Stimulated activated CD4-positive, alpha-beta T cell treated with anti-CD3 and anti-CD28 coated beads, TNF-alpha, amount 100 ng/mL, for 4 hours (primary cell): Measurements from ENCODE around the gene MPIG6B.

Source experiments
- DNase-seq, 3 experiments: peaks; one replicate each; pipeline ENCODE4 v3.0.0-alpha.2; 2020; ENCODE audit warnings: low read depth in 3 of 3

Gene MPIG6B

DNA sequence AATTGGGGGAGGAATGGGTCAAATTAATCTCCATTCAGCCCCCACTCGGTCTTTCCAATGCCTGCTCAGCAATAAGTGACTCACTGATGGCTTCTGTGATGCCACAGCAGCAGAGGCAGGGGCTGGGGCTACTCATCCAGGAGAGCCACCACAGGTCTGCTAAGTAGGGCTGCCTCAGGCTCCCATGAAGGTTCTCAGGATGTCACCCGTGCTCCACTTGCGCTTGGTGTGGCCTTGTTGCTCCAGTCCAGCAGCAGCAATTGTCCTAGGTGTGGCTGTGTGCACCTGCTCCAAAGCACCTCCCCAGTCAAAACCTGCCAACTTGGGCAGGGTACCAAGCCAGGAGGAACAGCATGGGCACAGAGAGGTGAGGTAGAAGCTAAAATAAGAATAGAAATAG lies 1.0 kb upstream of the MPIG6B start:
- DNase-seq = no peak

DNA sequence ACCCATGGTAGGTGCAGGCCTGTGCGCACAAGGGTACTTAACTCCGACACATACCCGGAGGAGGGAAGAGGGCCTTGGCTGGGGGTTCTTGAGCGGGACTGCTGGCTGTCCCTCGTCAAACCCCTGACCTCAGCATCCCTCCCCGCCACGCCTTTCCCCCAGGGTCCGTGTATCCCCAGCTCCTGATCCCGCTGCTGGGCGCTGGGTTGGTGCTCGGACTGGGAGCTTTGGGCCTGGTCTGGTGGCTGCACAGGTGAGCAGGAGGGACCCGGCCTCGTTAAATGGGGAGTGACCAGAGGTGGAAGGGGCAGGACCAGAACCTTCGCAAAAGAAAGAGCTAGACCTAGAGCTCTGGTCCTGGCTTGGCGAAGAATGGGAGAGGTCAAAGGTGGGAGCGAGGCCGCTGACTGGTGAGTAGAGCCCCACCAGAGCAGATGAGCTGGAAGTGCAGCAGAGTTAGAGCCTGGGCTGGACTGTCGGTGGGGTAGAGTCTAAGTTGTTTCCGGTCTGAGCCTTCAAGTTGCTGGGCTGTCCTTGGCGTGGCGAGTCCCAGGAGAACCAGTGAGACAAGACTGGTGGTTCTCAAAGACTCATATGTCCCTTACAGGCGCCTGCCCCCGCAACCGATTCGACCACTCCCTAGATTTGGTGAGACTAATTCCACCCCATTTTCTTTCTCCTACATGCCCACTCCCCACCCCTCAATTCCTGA lies 963 bp downstream of the MPIG6B start:
- no peak for DNase-seq

GRCh38 chr6:31725502-31726350 lies 2.6 kb downstream of the MPIG6B start:
- no peak for DNase-seq

GRCh38 chr6:31727034-31727716 lies 4.0 kb downstream of the MPIG6B start:
- DNase-seq = no peak

DNA sequence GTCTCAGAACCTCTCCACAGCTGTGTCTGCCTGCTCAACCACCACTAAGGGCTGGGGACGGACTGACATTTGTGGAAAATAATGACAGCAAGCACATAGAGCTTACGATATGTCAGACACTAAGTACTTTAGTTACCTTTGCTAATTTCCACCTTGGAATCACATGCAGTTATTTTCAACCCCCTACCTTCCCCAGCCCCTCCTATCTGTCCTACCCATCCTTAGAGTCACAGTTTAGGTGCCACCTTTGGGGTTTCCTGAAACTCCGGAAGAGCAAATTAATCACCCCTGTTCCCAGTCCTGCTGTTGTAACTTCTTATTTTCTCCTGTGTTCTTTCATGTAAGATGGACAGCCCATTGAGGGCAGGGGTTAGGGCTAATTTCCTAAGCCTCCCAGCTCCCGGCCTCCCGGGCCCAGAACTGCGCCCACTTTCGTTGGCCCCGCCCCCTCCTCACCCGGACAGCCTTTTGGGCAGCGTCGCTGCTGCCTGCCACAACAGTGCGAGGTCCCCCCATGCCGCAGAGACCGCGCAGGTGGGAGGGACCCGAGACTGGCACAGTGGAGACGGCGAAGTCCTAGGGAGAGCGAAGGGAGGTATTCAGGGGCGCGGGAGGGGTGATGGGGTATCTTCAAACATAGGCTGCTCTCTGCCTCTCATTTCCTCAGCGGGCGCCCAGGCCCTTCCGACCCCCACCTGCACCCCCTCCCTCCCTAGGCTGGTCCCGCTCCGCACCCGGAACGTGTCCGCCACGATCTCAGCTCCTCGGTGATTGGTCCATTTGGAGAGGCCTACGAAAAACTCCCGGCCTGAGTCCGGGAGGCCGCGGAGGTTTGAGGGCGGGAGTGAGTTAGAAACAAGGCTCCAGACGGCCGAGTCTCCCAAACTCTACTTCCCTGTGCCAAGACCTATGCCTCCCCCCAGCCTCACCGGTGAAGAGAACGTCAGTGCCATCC lies 4.8 kb downstream of the MPIG6B start:
- DNase-seq = no peak

DNA sequence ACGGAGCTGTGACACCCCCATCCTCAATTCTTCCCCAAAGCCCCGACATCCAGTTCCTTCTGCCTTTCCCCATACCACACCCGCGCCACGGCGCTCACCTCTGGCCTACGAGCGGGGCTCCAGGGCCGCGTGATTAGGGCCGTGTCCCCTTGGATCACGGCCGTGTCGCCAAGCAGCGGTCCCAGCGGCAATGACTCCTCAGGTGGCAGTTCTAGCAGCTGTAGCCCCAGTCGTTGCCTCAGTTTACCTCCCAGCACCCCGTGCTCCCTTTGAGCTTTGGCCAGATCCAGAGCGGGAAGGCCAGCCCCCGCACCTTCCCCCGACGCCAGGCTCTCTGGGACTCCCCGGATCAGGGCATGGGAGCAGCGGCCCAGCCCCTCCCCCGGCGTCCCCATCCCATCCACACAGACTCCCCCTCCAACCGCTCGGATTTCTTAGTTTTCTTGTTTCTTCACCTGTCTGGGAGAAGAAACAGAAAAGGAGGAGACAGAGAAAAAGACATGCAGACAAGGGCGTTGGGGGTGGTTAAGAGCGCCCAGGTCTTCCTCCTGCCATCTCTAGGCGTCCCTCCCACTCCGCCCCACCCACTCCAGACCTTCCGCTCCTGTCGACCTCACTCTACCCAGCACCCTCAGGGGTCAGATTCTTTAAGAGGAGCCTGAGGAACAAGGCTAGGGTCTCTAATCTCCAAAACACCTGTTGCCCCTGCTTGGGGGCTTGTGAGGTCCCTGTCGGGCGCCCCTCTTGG lies 5.8 kb downstream of the MPIG6B start, which contains the start of gene DDAH2:
Gene DDAH2 (minus strand): TSS at position 533 of the 748 bp plus-strand sequence. CDS start 138 bp downstream, at position 395.
- no peak for DNase-seq

GRCh38 chr6:31729515-31729978 lies 6.4 kb downstream of the MPIG6B start:
- DNase-seq = peak; percentile 63 to 68 (median 66)

DNA sequence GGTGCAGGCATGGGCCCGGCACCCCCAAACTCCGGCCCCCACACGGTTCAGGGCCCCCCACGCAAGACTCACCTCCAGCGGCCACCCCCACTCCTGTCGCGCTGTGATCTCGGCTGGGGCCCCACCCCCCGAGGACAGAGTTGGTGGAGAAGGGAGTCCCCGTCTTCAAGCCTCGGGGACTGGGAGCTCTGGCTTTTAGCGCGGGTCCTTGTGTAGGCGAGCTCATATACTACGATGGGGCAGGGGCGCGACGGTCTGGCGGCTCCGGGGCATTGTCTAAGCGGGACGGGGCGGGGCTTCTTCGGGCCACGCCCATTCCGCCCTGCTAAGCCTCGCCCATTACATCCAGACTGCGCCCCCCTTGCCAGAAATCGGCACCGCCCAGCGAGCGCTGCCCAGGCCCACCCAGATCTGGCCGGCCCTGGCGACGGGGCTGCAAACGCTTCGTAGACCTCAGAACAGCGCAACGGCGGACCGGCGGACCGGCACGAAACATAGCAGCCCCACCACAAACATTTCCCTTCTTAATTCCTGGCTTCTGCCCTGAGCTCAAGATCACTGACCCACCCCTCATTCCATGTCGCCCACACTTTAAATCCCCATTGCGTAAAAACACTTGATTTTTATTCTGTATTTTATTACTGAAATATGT lies 6.9 kb downstream of the MPIG6B start:
- DNase-seq = peak in 2 of 3 experiments; percentile 45 to 62

- DNase-seq = no peak
Observed at GRCh38 chr6:31730631-31731086, 7.5 kb downstream of the MPIG6B start.

- DNase-seq = no peak
Observed at GRCh38 chr6:31732029-31732428, 8.9 kb downstream of the MPIG6B start.

GRCh38 chr6:31733734-31734133 lies 10.6 kb downstream of the MPIG6B start:
- DNase-seq = no peak

DNA sequence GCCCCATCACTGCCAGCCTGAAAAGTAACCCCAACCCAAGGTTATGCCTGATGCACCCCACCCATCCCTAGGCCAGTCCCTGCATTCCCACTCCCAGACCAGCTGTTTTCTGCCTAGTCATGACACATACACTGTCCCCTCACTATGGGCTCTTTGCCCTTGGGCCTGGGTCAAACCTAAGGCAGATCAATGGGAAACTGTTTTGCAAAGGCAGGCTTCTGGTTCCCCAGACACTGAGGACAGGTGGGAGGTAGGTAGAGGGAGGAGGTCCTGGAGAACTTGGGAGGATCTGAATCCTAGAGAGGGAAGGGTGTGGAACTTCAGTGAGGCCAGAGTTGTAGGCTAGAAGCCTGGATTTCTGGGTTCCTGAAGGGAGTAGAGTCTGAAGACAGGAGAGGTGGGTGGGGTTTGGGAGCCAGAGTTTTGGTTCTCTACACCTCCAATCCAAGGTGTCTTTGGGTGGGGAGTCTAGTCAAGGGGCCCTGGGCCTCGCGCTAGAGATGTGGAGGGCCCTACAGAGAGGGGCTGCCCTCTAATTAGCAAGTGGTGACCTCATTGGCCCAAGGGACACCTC lies 11.2 kb downstream of the MPIG6B start:
- no peak for DNase-seq

GRCh38 chr6:31734821-31735406 lies 11.7 kb downstream of the MPIG6B start:
- DNase-seq = peak in 1 of 3 experiments; percentile 33

DNA sequence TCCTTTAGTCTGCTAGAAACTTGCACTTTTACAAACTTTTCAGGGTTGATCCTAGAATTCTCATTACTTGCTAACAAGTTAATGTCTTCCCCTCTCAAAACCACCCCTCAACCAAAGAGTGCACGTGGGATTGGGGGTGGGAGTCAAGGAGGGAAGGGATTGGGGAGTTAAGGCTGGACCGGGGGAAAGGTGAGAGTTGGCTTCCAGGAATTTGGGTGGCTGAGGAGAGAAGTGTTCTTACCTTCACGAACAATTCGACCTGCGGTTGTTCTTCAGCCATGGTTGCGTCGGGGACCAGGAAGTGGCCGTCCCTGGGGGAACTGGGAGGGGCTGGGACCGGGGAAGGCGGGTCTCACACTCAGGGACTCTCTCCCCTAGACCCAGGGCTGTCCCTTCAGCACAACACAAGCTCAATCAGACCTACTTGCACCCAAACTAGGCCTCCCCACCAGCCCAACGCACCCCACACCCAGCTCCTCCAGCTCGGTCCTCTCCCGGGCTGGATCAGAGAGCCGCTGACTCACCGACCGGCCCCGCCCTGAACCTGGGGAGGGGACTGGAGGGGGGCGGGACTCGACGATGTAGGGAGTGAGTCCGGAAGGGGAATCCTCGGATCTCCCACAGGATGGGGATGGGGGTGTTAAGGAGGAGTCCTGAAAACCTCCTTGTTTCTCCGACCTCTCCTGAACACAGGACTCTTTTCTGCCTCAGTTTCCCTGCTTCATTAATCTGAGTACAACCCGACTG lies 13.0 kb downstream of the MPIG6B start, which contains the start of gene CLIC1:
Gene CLIC1 (minus strand): TSS at position 510 of the 747 bp plus-strand sequence. CDS start 230 bp downstream, at position 280.
- DNase-seq = peak; percentile 65 to 69 (median 67)

- no peak for DNase-seq
Observed at GRCh38 chr6:31736768-31737314, 13.7 kb downstream of the MPIG6B start.

DNA sequence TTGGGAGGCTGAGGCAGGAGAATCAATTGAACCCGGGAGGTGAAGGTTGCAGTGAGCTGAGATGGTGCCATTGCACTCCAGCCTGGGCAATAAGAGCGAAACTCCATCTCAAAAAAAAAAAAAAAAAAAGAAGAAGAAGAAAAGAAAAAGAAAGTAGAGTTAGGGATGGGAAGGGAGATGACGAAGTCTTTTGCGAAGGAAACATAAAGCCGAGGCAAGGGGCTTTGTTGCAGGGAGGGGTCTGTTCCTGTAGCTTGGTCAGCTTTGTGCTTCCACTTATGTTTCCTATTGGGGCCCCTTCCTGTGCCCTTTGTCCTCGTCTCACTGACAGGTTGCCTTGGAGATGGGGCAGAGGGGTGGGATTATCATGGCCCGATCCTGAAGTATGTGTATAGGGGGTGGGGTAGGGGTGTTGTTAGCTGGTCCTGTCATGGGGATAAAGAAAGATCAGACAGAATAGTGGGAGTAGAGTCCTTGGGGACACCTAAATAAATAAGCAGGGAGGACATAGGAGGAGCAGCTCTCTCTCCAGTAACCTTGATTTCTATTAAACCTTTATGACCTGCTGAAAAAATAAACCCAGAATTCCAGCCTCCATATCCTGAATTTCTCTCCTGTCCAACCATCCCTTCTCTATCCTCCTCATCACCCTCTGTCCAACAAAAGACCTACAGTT lies 14.3 kb downstream of the MPIG6B start:
- no peak for DNase-seq
